HG02973 (cell line): ENCODE data around the gene HLA-DMA.

ENCODE experiments used
- ATAC-seq: cut with Tn5 transposase; IDR thresholded peaks from one replicate; pipeline ENCODE4 v1.9.1; 2021; ENCODE audit warnings: moderate library complexity; ENCODE audit not compliant: unreplicated experiment

Gene HLA-DMA

DNA sequence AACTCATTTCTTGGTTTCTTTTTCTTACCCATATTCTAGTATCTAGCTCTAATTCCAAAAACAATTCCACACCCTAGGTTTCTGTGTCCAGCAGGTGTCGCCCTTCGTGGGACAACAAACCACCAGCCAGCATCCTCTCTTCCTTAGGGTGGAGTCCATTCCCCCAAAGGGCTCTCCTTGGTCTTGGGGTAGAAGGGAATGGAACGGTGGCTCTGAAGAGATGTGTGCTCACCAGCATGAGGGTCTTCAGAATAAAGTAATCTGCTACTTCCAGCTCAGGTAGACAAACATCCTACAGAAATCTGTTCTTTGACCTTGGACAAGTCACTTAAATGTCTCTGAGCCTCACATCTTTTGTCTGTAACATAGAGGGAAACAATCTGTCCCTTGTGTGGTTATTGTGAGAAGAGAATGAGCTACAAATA, 19.2 kb downstream of the HLA-DMA start:
- no peak for ATAC-seq

DNA sequence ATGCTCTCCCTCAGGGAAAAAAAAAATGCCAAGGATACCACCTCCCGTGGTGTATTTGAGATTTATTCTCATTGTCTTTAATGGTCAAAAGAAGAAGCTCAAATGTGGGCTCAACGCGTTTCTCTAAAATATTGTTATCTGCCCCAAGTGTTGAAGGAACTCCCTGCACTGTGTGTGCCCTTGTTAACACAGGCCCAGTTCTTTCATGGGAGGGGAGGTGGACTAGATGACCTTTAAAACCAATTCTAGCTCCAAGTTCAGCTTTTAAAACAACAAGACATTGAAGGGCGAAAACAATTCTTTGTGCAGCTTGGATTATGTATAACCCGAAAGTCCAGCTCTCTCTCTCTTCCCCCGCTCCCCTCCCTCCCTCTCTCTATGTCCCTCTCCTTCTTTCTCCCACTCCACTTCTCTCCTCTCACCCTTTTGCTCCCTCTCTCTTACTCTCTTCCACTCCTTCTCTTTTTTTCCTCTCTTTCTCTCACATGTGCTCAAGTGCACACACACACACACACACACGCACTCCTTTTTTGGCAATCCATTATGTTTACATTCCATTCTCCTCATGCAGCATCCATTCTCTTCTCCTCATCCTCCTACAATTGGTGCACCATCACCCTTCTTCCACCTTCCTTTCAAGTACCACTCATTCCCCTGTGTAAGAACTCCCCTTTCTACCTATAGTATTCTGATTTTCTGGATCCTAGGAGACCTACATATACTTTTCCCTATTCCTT, 20.6 kb downstream of the HLA-DMA start:
- no peak for ATAC-seq

DNA sequence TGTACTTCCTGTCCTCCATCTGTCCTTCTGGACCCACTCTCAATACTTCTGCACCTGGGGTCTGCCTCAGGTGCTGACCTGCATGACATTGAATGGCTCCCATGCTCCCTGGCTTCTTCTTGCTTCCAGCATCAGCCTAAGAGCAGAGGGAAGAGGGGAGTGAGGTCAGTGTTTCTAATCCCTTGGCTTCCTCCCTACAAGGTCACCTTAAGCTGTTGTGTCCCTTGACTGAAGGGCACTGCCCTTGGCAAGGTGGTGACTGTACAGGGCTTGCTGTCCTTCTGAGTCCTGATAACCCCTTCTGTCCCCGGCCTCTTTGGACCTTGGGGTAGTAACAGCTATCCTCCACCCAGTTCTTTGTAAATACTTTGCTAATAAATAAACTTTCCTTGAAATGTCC, 21.7 kb downstream of the HLA-DMA start:
- ATAC-seq = no peak

DNA sequence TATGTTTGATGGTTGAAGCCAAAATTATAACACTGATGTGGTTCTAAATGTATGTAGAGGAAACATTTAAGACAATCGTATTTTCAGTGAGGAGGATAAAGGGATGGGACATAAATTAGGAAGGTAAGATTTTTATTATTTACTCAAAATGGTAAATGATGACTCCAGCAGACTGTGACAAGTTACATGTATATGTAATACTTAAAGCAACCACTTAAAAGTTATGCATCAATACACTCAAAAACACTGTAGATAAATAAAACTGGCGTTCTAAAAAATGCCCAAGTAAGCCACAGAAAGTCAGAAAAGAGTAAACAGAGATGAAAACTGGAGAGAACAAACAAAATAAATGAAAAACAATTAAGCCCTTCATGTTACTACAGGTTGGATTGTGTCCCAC, 30.8 kb downstream of the HLA-DMA start:
- ATAC-seq = no peak

DNA sequence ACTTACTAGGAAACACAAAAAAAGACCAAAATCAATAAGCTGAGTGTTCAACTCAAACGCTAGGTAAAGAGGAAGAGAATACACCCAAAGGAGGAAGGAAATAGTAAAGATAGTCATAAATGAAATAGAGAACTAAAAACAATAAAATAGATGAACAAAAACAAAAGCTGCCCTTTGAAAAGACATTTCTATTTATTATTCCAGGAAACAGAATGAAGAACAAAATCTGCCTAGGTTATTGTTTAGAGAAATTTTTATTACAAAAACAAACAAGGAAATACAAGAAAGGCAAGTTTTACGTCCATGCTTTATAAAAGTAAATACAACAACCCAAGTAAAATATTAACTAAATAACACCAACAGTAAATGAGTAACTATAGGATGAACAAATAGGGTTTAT, 32.2 kb downstream of the HLA-DMA start:
- ATAC-seq = no peak

DNA sequence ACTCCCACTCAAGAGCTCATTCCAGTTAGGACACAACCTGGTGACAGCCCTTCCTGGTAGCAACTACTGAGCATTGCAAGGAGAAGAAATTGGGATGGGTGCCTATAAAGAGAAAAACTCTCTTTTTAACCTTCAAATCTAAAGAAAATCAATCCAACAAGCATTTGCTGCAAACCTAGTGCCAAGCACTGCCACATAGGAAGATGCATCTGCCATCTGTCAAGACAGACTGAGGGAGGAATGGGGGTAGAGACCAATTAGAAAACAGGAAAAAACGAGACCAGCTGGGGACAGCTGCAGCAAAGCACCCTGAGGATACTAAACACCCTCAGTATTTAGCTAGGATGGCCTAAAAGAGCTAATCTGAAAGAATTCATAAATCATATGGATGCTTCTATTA, 39.9 kb downstream of the HLA-DMA start:
- no peak for ATAC-seq

DNA sequence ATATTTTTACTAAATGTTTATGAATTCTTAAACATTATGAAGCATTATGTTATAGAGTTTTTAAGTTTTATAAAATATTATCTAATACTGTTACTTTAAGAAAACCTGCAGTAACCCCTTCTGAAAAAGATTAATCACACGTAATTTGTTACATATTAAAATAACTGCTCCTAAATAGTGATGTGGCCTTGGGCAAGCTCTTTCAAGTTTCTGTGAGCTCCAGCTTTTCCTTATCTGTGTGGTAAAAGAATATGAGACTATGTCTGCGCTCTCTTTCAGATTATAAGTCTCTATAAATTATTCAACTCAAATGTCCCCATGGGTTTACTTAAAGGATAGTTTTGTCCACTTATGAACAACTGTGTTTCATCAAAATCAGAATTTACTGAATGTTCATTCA, 44.0 kb downstream of the HLA-DMA start:
- no peak for ATAC-seq

DNA sequence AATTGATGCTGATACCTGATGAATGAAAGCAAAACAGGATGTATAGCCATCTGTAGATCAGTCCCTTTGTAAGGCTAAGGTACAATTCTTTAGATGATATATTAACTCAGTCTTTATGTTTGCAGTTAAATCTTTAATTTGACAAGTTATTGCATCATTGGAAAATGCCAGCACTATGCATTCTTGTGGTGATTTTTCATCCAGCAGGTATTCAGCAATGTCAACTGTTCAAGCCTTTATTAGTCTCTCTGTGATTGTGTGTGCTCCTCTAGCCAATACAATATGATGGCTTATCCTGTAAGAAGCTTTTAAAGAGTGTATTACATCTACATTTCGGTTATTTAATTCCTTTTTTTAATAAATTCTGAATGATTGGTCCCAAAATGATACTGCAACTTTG, 46.4 kb downstream of the HLA-DMA start:
- ATAC-seq = no peak

DNA sequence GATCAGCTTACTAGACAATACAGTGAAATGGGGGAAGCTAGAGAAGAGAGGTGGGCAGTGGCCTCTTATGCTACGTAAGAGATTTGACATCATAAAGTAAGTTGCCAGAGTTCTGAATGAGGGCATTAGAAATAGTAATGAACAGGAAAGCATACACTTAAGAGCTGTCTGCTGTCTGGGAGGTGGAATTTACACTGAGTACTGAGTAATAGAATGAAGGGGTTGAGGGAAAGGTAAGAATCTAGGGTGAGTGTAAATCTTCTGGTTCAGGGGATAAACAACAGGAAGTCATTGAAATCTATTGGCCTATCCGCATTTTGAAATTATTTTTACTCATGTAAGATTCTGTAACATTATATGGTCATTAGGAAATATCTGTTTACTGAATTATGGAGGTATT, 47.8 kb downstream of the HLA-DMA start:
- no peak for ATAC-seq

DNA sequence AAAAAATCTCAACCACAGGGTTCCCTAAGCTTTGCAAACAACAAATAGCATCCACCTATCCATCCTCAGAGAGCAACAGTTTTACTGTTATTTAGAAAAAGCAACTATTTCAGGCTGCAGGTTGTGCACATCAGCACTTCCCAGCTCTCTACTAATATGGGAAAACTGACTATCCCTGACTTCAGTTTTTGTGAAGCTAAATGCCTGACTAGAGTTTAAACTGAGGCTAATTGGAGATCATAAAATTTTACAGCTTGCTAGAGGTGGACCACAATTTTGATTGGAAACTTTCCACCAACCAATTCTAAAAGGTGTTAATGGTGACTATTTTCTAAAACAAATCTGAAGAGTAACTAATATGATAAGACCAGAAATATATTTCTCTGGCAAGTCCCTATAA, 48.9 kb downstream of the HLA-DMA start:
- ATAC-seq = no peak
